Stimulated activated CD8-positive, alpha-beta memory T cell treated with anti-CD3 and anti-CD28 coated beads, Interleukin-7, amount 100 ng/mL, for 24 hours (primary cell): ENCODE results near the gene HSPA12A.

Source experiments
- DNase-seq: peaks from one replicate; pipeline ENCODE4 v3.0.0-alpha.2; 2020; ENCODE audit warnings: low read depth

The HSPA12A gene

DNA sequence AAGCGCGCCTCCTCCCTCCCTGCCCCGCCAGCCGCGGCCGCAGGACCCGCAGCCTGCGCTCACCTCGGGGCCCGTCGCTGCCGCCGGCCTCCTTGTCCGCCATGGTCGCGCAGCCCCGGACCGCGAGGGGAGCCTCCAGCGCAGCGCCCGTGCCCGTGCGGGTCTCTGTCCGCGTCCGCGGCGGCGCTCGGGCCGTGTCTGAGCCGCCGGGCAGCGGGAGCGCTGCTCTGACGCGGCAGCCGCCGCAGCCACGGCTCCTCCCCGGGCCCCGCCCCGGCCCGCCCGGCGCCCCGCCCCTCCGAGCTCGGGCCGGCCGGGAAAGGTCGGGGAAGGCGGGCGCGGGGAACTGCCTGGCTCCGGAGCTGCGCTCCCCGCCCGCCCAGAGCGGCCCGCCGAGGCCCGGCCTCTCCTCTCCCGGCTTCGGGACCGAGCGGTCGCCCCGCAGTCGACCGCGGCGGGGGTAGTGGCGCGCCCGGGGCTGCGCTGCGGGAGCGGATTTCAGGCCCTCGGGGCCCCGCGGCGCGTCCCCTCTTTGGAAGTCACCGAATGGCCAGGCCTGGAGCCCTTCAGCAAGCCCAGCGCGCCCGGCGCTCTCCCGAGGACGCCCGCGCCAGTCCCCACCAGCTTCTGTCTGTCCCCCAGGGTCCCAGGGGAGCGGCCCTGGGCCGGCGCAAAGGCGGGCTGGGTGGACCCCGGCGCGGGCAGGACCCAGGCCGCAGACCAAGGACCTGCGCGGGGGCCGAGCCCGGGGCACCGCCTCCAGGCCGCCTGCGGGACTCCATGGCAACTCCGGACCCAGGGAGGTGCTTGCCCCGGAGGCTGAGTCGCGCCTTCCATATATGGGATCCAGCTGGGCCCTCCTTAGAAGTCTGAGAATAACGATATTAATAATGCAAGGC, at the start of gene HSPA12A:
Gene HSPA12A (minus strand): TSS at position 200 of the 899 bp plus-strand sequence. CDS start 97 bp downstream, at position 103.
- peak; percentile 14 for DNase-seq

DNA sequence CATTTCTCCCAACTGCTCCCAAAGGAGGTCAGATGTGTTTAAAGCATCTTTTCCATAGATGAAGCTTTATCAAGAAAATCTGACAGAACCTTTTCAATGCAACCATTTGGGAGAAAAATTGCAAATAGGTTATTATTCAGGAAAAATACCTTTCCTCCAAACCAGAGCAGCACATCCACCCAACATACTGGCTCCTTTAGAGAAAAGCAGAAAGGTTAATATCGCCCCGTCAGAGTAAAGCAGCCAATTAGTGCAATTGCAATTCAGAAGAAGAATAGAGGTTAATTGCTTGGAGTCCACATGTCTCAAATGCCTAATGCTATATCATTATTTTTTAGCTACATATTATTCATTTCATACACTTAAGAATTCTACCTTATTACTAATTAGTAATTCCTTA, 48.9 kb upstream of the HSPA12A start:
- DNase-seq = no peak

- peak; percentile 68 for DNase-seq
These were observed 45.7 kb upstream of the HSPA12A start for GRCh38 chr10:116787893-116788665.

- DNase-seq = no peak
These were observed 44.8 kb upstream of the HSPA12A start for GRCh38 chr10:116787053-116787659.

DNA sequence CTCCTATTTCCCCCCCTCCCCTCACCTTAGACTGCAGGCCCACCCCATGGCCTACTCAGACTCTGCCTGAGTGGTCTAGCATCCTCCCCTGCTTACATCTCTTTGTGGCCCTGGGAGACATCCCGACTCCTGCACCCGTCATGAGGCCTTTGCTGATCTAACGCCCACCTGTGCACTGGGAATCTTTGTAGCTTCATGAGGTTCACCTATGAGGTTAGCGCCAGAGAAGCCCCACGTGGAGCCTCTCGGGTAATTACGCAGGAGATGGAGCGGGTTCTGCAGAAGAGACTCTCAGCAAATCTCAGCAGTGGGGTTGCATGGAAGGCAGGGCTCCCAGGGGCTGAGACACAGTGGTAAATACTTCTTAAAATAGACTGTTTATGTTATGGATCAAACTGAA, 43.5 kb upstream of the HSPA12A start:
- DNase-seq = no peak

- no peak for DNase-seq
These were observed 42.9 kb upstream of the HSPA12A start for GRCh38 chr10:116785282-116785681.

DNA sequence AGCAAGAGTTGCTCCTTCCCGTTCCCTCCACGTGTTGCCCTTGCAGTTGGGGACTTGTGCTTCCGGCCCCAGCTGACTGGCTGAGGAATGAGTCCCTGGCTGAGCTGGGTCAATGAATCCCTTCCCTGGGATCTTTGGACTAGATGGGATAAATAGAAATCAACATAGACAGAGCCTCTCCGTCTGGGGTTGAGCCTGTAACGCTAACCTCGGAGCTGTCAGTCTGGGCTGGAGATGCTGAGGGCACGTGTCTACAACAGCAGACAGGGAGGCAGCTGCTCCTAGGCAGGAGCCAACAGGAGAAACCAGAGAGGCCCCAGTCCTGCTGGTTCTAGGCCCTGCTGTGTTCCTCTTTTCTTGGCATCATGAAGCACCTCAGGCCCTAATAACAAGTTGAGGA, 42.3 kb upstream of the HSPA12A start:
- DNase-seq = no peak

DNA sequence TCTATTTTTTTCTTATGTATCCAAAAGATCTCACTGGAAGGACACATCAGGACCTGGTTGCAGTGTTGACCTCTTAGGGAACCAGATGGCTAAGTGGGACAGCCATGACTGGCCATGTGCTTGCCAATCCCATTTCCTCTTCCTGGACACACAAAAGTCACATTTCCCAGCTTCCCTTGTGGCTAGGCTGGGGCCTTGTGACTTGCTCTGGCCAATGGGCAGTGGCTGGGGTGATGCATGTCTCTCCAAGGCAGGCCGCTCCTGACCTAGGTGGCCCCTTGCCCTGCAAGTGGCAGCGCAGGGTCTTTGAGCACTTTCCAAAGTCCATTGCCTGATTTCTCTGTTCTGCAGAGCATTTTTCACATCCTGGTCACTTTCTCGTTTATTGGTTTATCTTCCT, 41.7 kb upstream of the HSPA12A start:
- DNase-seq = no peak

GRCh38 chr10:116783011-116783655, 40.8 kb upstream of the HSPA12A start:
- DNase-seq = no peak

DNA sequence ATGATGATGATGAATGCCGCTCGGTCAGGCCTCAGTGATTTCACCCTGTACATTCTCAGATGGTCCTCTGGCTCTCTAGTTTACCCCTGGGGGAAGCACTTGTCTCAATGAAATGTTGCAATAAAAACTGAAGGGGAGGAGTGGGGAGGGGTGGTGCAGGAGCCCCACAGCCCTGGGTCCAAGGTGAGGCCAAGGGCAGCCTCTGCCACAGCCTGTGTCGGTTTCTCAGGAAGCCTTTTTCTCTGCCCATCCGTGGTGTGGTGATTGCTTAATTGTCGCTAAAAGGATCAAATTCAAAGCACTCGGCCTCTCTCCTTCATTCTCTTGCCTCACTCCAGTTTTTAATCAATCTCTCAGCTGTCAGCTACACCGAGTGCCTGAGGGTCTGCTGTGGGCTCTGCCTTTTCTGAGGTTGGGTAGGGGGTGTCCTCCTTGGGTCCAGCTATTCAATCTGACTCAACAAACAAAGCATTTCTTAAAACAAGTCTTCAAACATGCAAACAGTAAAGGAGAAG, 39.1 kb upstream of the HSPA12A start:
- no peak for DNase-seq

DNA sequence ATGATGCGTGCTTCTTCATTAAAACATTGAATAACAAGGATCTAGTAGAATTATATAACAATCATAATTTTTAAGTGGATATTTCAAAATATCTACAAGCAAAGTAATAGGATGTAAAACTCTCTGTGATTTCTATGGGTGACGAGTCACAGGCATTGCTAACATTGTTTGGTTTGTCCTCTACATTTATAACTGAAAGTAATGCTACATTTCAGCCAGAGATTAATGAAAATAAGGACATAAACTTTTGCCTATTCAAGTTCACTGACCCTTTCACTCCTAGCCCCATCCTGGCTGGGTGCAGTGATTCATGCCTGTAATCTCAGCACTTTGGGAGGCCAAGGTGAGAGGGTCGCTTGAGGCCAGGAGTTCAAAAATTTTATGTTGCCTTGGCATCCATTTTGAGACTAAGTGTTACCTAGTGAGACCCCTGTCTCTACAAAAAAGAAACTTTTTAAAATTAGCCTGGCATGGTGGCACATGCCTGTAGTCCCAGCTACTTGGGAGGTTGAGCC, 38.4 kb upstream of the HSPA12A start:
- DNase-seq = no peak

- no peak for DNase-seq
These were observed 36.8 kb upstream of the HSPA12A start for GRCh38 chr10:116779076-116779687.

DNA sequence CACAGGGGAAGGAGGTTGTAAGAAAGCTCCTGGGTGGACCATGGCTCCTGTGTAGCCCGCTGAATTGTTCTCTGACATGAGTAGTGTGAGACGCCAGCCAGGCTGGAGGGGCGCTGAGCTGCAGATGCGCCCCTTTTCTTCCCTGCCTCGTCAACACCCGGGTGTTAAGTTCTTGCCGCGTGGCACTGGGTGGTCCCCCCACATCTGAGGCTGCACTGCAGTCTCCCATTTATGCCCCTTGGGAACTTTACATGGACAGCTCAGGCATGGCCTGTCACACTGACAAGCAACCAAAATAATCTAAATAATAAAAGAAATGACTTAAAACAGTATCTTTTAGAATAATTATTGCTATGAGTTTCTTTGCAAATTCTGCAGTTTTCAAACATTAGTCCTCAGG, 34.6 kb upstream of the HSPA12A start:
- no peak for DNase-seq

DNA sequence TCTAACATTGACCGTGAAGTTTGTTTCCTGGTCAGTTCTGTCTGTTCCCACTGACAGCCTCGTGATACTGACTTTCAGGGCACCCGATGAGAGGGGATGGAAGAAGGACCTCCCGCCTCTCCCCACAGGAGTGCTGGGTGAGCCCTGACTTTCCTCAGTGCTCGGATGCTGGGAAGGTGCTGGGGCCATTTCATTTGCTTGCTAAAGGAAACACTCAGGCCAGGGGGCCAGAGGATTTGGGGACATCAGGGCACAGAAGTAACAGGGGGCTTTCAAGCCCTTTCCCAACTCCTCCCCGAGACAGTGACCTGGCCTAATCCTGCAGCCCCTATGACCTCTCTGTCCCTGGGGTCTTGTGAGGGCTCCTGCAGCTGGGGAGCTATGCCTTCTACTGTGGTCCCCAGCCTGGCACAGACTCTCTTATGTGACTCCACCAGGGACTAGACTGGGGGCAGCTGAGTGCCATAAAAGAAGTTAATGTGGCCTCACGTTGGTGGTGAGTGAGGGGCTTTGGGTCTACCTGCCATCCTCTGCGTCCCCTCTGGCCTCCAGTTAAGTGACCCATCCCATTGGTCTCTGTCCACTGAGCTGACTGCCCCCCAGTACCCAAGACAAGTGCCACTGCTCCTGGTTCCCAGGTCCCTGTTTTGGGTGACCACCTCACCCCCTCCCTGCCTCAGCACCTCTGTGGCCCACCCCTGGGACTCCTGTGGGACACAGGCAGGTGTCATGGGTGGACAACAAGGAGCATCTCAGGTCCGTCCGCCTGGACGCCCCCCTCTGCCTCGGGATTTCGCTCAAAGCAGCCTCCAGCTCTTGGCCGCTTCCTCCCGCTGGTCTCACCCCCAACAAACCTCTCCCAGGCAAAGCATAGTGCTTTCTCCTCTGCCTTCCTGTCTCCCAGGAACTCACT, 33.4 kb upstream of the HSPA12A start:
- DNase-seq = no peak

GRCh38 chr10:116774728-116775151, 32.4 kb upstream of the HSPA12A start:
- DNase-seq = no peak

- DNase-seq = no peak
These were observed 30.7 kb upstream of the HSPA12A start for GRCh38 chr10:116772909-116773705.

DNA sequence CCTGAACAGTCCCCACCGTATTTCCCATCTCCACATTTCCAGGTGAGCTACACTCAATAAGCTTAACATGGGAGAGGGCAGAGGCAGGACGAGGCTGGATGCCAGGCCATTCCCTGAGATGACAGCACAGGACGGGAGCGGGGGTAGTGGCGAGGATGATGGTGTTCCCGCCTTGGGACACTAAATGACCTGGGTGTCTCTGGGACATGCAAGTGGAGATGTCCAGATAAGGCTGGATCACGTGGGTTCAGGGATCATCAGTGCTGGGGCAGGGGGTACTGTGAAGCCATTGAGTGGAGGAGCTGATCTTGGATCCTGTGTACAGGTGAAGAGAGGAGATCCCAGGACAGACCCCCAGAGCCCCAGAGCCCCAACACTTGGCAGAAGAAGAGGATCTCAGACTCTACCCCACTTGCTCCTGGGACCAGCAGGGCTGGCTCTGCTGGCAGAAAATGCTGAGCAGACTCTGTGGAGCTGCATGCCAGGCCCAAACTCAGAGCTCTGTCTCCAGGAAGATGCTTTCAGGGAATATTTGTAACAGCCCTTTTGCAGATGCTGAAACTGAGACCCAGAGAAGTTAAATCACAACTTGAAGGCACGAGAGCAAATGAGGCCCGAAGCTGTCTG, 29.7 kb upstream of the HSPA12A start:
- DNase-seq = no peak

GRCh38 chr10:116771101-116771958, 29.0 kb upstream of the HSPA12A start:
- DNase-seq = no peak
